Neural crest cell (in vitro differentiated cells): Measurements from ENCODE around the gene ITGBL1. TPM values are rescaled to one million over a fixed set of nuclear protein-coding genes. Genes with fewer than 3 reads are reported as not detected.
A peak's percentile ranks its signal among the peaks of the same experiment; 100 is the strongest.

Experiments used
- DNase-seq: peaks from one replicate; pipeline ENCODE4 v3.0.0; 2021; ENCODE audit warnings: low read depth, mixed read lengths, low spot score
- H3K27ac Mint-ChIP-seq: one replicate; pipeline ENCODE4 v1.8.0; 2021; ENCODE audit warnings: mild to moderate bottlenecking, mixed read lengths; ENCODE audit not compliant: unreplicated experiment
- H3K27me3 Mint-ChIP-seq: 2 replicates; pipeline ENCODE4 v1.8.0; 2021; ENCODE audit warnings: low read depth, mild to moderate bottlenecking, mixed read lengths
- H3K36me3 Mint-ChIP-seq: 2 replicates; pipeline ENCODE4 v1.8.0; 2021; ENCODE audit warnings: low read depth, mild to moderate bottlenecking, mixed read lengths
- H3K4me1 Mint-ChIP-seq: 2 replicates; pipeline ENCODE4 v1.8.0; 2021; ENCODE audit warnings: mixed read lengths
- H3K4me3 Mint-ChIP-seq: one replicate; pipeline ENCODE4 v1.8.0; 2021; ENCODE audit warnings: mild to moderate bottlenecking, mixed read lengths
- H3K9me3 Mint-ChIP-seq: 2 replicates; pipeline ENCODE4 v1.8.0; 2021; ENCODE audit warnings: mixed read lengths
- total RNA-seq: library from RNA; stranded (reverse); gene quantifications from 2 replicates; pipeline ENCODE4 v1.2.1, GENCODE V29; 2021
- TF ChIP-seq, protein P1 (sequence below): fragments of 200-600 bp; sonication (generic); conservative IDR thresholded peaks from 2 replicates; pipeline ENCODE4 v1.5.0; 2021; ENCODE audit warnings: antibody characterized with exemption, mild to moderate bottlenecking

The ITGBL1 gene
- total RNA-seq, 1 donor from 2014 or later: not detected

DNA sequence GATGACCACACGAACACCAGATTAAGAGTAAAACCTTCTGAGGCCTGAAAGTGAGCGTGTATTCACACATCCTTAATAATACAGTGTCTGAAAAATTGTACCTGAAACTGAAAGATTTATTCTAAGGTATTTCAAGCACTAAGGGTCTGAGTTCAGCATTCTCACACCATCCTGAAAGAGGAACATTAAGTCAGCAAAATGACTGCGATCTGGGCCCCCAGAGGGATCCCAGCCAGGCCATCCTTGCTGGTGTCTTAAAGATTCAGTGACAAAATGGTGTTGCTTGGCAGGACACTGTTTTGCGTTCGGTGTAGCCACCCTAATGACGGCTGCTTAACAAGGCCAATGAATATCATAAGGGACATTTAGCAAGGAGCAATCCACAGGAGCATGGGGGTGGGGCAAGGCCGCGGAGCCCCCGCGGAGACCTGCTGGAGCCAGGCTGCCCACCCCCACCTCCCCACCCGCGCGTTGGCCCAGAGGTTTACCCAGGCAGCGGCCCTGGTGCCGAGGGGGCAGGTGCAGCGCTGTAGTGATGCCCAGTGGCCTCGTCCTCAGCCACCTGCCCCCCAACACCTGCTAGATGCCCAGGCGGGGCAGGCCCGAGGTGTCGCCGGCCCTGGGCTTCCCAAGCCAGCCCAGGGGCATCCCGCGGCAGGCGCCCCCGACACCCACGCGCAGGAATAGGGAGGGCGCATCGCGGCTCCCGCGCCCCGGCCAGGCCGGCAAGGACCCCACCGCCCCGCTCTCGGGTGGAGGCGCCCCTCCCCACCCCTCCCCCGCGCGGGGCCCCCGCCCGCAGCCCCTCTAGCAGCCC lies 36.9 kb upstream of the ITGBL1 start:
- TF ChIP-seq, protein P1, sequence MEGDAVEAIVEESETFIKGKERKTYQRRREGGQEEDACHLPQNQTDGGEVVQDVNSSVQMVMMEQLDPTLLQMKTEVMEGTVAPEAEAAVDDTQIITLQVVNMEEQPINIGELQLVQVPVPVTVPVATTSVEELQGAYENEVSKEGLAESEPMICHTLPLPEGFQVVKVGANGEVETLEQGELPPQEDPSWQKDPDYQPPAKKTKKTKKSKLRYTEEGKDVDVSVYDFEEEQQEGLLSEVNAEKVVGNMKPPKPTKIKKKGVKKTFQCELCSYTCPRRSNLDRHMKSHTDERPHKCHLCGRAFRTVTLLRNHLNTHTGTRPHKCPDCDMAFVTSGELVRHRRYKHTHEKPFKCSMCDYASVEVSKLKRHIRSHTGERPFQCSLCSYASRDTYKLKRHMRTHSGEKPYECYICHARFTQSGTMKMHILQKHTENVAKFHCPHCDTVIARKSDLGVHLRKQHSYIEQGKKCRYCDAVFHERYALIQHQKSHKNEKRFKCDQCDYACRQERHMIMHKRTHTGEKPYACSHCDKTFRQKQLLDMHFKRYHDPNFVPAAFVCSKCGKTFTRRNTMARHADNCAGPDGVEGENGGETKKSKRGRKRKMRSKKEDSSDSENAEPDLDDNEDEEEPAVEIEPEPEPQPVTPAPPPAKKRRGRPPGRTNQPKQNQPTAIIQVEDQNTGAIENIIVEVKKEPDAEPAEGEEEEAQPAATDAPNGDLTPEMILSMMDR: no peak
- Mint-ChIP-seq H3K36me3 (no peaks in the 10 kb centered on the region), H3K27me3 (peaks cover 40% of the 10 kb centered on the region), H3K27ac (no peak overlapping the region), H3K4me3 (peak overlapping the region; percentile 88), H3K9me3 (no peaks in the 10 kb centered on the region), H3K4me1 (peaks cover 8% of the 10 kb centered on the region)
- DNase-seq: no peak

DNA sequence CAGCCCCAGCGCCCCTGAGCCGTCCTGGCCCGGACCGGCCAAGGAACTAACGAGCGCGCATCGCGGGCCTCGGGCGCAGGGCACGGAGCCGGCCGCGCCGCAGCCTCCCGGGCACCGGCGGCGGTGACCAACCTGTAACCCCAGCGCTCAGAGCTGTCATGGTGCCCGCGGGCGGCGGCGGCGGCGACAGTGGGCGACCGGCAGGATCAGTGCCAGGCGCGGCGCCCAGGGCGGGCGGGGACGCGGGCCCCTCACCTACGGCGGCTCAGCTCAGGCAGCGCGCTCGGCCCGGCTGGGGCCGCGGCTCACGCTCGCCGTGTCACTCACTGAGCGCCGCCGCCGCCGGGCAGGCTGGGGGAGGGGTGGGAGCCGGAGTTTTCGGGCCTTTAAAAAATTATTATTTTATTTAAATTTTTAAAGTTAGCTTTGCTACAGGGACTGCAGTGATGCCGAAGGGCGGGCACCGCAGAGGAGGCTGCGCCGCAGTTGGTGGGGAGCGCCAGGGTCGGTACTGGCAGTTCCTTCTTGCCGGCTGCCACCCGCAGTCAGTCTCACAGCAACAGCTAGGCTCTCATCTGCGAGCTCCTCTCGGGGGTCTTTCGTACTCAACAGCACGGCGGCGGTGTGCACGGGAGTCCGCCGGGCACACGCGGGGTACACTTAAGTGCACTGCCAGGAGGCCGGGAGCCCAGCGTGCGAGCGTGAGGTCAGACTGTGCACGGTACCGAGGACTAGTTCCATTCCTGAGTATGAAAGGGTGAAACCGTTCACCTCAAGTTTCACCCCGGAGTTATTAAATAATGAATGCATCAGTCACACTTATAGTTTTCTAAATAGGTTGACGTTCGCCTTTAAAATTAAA lies 36.1 kb upstream of the ITGBL1 start, which contains the start of gene NALCN:
Gene NALCN, minus strand, starts transcription at position 328 of the 862 bp plus-strand sequence. CDS start 17,382 bp downstream, outside the sequence.
- Mint-ChIP-seq H3K27me3 (peaks cover 40% of the 10 kb centered on the region), H3K27ac (no peak within 1 kb of the TSS), H3K4me1 (peaks cover 8% of the 10 kb centered on the region), H3K36me3 (no peaks in the 10 kb centered on the region), H3K9me3 (no peaks in the 10 kb centered on the region), H3K4me3 (peak within 1 kb of the TSS; percentile 88)
- peak; percentile 25 for DNase-seq
- TF ChIP-seq, protein P1: no peak

DNA sequence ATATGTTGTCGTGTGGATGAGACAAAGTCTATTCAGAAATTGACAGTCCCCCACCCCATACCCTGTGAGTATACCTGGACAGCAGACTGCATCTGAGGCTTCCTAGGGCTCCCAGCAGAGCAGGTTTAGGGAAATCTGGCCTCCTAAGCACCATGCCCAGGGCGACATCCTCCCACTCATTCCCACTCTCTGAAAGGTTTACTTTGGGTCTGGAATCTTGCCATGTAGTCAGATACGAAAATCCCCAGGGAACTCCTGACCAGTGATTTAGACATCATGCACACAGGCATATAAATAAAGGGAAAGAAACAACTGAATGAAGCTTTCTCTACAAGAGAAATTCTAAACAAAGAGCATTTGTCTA lies 35.5 kb upstream of the ITGBL1 start:
- no peak for DNase-seq
- H3K36me3 Mint-ChIP-seq: no peaks in the 10 kb centered on the region
- no peaks in the 10 kb centered on the region for H3K9me3 Mint-ChIP-seq
- TF ChIP-seq, protein P1: no peak
- peaks cover 40% of the 10 kb centered on the region for H3K27me3 Mint-ChIP-seq
- H3K27ac Mint-ChIP-seq: no peak overlapping the region
- H3K4me1 Mint-ChIP-seq: peaks cover 8% of the 10 kb centered on the region
- H3K4me3 Mint-ChIP-seq: peak overlapping the region; percentile 85

DNA sequence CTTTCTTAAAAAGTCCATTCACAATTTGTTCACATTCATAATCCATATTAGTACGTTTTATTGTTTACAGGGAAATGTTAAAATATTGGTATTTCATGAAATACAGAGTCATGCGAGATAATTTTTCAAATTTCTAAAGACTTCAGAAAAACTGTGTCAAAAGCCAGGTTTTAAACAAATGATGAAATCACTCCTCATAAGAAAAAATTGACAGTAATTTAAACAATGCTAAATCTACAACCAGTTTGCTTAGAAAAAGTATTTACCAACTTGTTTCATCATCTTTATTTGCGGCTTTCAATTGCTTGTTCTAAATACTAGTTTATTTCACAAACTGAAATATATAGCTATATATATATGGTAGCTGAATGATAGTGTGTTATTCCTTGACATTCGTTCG lies 35.0 kb upstream of the ITGBL1 start:
- Mint-ChIP-seq H3K9me3 (no peaks in the 10 kb centered on the region), H3K4me3 (no peak overlapping the region), H3K4me1 (peaks cover 12% of the 10 kb centered on the region), H3K27me3 (peaks cover 40% of the 10 kb centered on the region), H3K36me3 (no peaks in the 10 kb centered on the region), H3K27ac (no peak overlapping the region)
- TF ChIP-seq, protein P1: no peak
- DNase-seq: no peak

DNA sequence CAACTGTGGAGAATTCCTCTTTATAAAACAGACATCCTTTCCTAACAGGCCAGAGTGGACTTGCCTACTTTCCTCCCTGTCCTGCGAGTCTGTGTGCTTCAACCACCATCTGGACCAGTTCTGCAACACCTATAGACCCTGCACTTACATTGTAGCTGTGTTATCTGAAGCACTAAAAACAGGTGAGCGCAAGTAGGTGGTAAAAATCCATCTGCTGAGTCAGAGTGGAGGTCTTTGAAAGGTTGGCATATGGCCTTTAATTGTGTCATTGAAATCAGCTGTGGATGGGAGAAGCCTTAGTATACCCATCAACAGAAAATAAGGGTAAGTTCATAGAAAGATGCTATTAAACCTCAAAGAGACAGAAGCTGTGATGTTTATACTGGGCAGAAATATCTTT lies 28.6 kb upstream of the ITGBL1 start:
- Mint-ChIP-seq H3K9me3 (no peaks in the 10 kb centered on the region), H3K36me3 (no peaks in the 10 kb centered on the region), H3K27ac (no peak overlapping the region), H3K4me1 (peaks cover 32% of the 10 kb centered on the region), H3K27me3 (peaks cover 4% of the 10 kb centered on the region), H3K4me3 (peak overlapping the region; percentile 18)
- TF ChIP-seq, protein P1: no peak
- no peak for DNase-seq
